ENCODE results near the gene RRAS.

DNA sequence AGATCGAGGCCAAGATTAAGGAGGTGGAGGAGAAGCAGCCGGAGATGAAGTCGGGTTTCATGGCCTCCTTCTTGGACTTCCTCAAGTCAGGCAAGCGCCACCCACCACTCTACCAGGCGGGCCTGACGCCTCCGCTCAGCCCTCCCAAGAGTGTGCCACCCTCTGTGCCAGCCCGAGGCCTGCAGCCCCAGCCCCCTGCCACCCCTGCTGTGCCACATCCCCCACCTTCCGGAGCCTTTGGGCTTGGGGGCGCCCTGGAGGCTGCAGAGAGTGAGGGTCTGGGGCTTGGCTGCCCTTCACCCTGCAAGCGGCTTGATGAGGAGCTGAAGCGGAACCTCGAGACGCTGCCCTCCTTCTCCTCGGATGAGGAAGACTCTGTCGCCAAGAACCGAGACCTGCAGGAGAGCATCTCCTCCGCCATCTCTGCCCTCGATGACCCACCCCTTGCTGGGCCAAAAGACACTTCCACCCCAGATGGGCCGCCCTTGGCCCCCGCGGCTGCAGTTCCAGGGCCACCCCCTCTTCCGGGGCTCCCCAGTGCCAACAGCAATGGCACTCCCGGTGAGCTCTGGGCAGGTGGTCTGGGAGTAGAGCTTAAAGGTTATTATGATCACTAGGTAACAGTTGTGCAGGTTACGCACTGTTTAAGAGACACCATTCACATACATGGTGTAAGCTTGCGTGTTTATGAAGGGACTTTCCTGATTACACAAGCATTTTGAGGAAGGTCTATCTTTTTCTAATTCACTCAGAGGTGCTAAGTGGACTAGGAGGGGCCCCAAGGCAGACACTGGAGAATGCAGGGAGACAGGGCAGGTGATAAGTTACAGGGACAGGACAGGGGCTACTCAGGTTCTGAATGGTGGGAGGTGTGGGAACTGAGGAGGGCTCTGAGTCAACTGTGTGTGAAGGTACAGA lies 40.3 kb downstream of the RRAS start:
- no peak for TF ChIP-seq EP300 (IDR thresholded peaks at IDR 0.05)
- TF ChIP-seq, protein P1, sequence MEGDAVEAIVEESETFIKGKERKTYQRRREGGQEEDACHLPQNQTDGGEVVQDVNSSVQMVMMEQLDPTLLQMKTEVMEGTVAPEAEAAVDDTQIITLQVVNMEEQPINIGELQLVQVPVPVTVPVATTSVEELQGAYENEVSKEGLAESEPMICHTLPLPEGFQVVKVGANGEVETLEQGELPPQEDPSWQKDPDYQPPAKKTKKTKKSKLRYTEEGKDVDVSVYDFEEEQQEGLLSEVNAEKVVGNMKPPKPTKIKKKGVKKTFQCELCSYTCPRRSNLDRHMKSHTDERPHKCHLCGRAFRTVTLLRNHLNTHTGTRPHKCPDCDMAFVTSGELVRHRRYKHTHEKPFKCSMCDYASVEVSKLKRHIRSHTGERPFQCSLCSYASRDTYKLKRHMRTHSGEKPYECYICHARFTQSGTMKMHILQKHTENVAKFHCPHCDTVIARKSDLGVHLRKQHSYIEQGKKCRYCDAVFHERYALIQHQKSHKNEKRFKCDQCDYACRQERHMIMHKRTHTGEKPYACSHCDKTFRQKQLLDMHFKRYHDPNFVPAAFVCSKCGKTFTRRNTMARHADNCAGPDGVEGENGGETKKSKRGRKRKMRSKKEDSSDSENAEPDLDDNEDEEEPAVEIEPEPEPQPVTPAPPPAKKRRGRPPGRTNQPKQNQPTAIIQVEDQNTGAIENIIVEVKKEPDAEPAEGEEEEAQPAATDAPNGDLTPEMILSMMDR (IDR thresholded peaks at IDR 0.05): no peak
- no peak for TF ChIP-seq POLR2A (IDR thresholded peaks at IDR 0.05)

Measured in suprapubic skin (tissue), 3 donors.